BJ (cell line): ENCODE results near the gene GEMIN5. TPM values are rescaled to one million over a fixed set of nuclear protein-coding genes. Genes with fewer than 3 reads are reported as not detected.

Experiments used
- CTCF ChIA-PET: fragments of 350-600 bp; formaldehyde crosslinking; extraction: SDS; loops from one replicate; lab custom pipeline; 2021; ENCODE audit warnings: antibody characterized with exemption, inconsistent platforms; lab: Yijun Ruan, JAX
- POLR2A ChIA-PET: fragments of 300-600 bp; sonication (Branson Sonifier 250); formaldehyde crosslinking; extraction: SDS; loops from one replicate; lab custom pipeline; 2021; ENCODE audit warnings: antibody characterized with exemption; lab: Charles Lee
- DNase-seq: peaks from one replicate; pipeline ENCODE4 v3.0.0-alpha.2; 2011; ENCODE audit warnings: low read depth
- H3K27me3 ChIP-seq: 2 replicates; pipeline ENCODE4 v1.6.0; 2011; ENCODE audit warnings: low read length; ENCODE audit not compliant: control insufficient read depth, insufficient read depth
- H3K36me3 ChIP-seq: 2 replicates; pipeline ENCODE4 v1.5.1; 2011; ENCODE audit warnings: low read length; ENCODE audit not compliant: control insufficient read depth, insufficient read depth
- H3K4me3 ChIP-seq: 2 replicates; pipeline ENCODE4 v1.5.1; 2011; ENCODE audit warnings: low read depth, mild to moderate bottlenecking, control low read depth, low read length
- polyA plus RNA-seq: library from polyadenylated mRNA; depleted of rRNA; stranded (reverse); fragments of >200 nt; gene quantifications from 2 replicates; pipeline ENCODE4 v1.2.3, GENCODE V29; 2011
- TF ChIP-seq, protein P1 (sequence below): IDR thresholded peaks from 2 replicates; pipeline ENCODE4 v1.5.1; 2011; ENCODE audit warnings: low read depth, mild to moderate bottlenecking, control low read depth, inconsistent platforms, low read length, moderate library complexity; ENCODE audit not compliant: insufficient read depth

GEMIN5 gene
- polyA plus RNA-seq, 1 experiment, result 7.5 TPM

DNA sequence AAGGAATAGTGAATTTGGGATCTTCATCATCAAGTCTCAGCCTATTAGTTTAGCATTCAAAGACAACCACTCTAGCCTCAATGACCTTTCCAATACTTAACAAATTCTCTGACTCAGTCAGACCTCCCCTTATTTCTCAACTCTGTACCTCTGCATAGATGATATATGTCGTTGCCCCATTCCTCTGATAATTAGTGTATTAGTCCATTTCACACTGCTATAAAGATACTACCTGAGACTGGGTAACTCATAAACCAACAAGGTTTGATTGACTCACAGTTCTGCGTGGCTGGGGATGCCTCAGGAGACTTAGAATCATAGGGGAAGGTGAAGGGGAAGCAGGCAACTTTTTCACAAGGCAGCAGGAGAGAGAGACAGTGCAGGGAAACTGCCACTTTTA lies 11.8 kb upstream of the GEMIN5 start:
- Histone ChIP-seq H3K36me3 (no peaks in the 10 kb centered on the region), H3K4me3 (no peak overlapping the region), H3K27me3 (no peaks in the 10 kb centered on the region)
- CTCF ChIA-PET, result interaction anchor here (1.2 to 1.4 kb wide), 2 partner anchors 11 to 15 kb away, joined by 3 to 5 read pairs; no protein-coding TSS in a partner anchor
- no peak for DNase-seq
- POLR2A ChIA-PET, result no interaction called here
- TF ChIP-seq, protein P1, sequence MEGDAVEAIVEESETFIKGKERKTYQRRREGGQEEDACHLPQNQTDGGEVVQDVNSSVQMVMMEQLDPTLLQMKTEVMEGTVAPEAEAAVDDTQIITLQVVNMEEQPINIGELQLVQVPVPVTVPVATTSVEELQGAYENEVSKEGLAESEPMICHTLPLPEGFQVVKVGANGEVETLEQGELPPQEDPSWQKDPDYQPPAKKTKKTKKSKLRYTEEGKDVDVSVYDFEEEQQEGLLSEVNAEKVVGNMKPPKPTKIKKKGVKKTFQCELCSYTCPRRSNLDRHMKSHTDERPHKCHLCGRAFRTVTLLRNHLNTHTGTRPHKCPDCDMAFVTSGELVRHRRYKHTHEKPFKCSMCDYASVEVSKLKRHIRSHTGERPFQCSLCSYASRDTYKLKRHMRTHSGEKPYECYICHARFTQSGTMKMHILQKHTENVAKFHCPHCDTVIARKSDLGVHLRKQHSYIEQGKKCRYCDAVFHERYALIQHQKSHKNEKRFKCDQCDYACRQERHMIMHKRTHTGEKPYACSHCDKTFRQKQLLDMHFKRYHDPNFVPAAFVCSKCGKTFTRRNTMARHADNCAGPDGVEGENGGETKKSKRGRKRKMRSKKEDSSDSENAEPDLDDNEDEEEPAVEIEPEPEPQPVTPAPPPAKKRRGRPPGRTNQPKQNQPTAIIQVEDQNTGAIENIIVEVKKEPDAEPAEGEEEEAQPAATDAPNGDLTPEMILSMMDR, result no peak

DNA sequence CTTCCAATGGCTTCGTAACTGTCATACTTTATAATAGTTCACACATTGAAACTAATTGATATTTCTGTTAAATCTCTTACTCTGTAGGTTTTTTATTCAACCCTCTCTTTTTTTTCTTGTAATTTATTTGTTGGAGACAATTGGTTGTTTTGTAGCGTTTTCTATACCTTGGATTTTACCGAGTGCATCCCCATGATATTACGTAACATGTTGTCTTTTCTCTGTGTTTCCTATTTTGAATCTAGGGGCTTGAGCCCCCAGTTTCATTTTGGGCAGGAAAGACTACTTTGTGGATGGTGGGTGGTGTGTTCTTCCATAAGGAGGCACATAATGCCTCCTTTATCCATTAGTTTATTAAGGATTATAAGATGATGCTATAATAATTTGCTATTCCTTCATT lies 10.3 kb upstream of the GEMIN5 start:
- ChIA-PET CTCF (no interaction called here), POLR2A (no interaction called here)
- Histone ChIP-seq H3K27me3 (no peaks in the 10 kb centered on the region), H3K4me3 (no peak overlapping the region), H3K36me3 (no peaks in the 10 kb centered on the region)
- TF ChIP-seq, protein P1, result no peak
- DNase-seq, result no peak

DNA sequence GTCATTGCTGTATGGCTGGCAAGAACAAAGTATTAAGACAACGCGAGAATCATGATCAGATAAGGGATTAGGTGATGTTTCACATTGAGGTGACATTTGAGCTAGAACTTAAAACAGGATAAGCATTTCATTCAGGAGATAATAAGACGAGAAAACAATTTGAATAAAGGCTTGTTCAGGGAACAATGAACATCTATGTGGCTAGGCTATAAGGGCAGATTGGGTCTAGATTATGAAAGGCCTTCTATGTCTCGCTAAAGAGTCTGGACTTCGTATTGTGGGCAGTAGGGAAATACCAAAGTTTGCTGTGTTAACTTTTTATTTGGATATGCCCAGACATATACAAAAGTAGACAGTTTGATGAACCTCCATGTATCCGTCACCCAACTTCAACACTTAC lies 9.8 kb upstream of the GEMIN5 start:
- no peaks in the 10 kb centered on the region for H3K27me3 ChIP-seq
- ChIA-PET CTCF (no interaction called here), POLR2A (no interaction called here)
- no peaks in the 10 kb centered on the region for H3K36me3 ChIP-seq
- no peak overlapping the region for H3K4me3 ChIP-seq
- TF ChIP-seq, protein P1, result no peak
- DNase-seq, result no peak

DNA sequence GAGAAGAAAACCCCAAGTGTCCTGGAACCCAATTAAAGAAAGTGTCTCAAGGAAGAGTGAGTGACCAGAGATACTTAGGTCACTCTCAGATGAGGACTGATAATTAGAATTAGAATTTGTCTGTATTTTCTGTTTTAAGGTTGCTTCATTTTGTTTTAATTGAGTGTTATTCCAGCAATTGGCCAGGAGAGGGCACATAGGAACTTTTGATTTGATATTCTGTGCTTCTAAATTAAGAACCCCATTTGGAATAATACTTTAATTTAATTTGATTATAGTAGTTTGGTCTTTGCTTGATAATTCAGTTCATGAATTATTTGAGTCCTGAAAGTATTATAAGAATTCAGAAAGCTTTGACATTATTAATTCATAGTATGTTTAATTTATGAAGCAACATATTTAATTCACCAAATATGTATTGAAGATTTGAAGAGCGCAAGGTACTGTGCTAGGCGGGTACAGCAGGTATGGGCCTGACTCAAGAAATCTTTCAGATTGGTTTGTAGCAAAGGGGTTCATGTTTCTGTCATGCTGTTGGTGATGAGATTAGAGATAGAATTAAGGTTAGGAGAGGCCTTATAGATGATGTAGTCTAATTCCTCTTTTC lies 7.8 kb upstream of the GEMIN5 start:
- ChIA-PET CTCF (interaction anchor here (0.7 to 1.8 kb wide), 6 partner anchors 12 to 201 kb away, joined by 3 to 6 read pairs (median 3); no protein-coding TSS in a partner anchor), POLR2A (interaction anchor here (0.6 kb wide), 1 partner anchor 118 kb away, joined by 4 read pairs; no protein-coding TSS in a partner anchor)
- Histone ChIP-seq H3K27me3 (no peaks in the 10 kb centered on the region), H3K36me3 (no peaks in the 10 kb centered on the region), H3K4me3 (no peak overlapping the region)
- TF ChIP-seq, protein P1, result peak; percentile 55
- no peak for DNase-seq

DNA sequence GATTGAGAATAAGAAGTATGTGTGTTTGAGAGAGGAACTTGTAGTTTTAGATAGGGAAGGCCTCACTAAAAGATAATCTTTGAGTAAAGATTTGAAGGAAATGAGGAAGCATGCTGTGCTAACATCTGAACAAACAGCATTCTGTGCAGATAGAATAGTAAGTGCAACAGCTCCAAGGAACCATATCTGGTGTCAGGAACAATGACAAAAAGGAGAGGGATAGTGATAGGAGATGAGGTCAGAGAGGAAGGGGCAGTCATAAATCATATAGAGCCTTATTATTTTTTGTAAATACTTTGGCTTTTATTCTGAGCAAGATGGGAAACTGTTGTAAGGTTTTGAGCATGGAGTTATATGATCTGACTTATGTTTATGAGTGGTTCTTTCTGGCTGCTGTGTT lies 6.7 kb upstream of the GEMIN5 start:
- no peak for DNase-seq
- Histone ChIP-seq H3K4me3 (no peak overlapping the region), H3K27me3 (no peaks in the 10 kb centered on the region), H3K36me3 (no peaks in the 10 kb centered on the region)
- ChIA-PET CTCF (interaction anchor here (0.6 to 1.9 kb wide), 5 partner anchors 14 to 202 kb away, joined by 3 to 7 read pairs (median 4); no protein-coding TSS in a partner anchor), POLR2A (no interaction called here)
- TF ChIP-seq, protein P1, result no peak
